Measurements from ENCODE around the gene RNASE7.
"Not testable (repeated sequence)": the region's sequence is repeated elsewhere in the genome, so short reads cannot be mapped to it uniquely, and the experiment has no call there.

Gene RNASE7

GRCh38 chr14:21023817-21024584 lies 18.2 kb upstream of the RNASE7 start:
- DNase-seq = no peak

DNA sequence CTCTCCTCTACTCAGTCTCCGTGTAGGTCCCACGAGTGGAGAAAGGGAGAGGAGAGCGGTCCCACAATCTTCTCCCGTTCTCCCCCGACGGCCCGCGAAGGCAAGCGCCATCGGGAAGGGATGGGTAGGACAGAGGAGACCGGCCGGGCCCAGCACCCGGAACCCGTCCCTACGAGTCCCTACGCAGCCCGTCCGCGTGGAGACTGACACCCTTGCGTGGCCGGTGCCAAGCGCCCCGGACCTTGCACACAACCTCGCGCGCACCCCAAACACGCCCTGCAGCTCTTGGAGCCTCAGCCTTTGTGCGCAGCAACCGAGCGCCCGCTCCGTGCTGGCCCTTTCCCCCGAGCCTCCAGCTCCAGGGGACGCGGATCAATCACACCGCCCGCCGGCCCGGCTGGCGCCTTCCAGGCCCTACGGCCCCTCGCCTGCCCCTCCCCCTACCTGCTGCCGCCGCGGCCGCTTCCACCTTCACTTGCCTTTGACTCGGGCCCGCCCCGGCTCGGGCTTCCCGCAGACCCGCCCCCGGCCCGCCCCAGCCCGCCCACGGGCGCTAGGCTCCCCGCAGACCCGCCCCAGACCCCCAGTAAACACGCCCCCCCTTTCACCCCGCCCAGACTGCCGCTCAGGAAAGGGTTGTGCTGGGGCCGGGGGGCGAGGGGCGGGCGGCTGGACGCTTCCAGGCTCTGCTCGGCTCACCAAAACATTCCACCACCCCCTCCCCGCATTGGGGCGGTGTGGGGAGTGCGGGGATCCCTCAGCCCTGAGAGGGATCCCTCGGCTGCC lies 17.4 kb upstream of the RNASE7 start, which contains the start of gene NDRG2:
Gene NDRG2, minus strand, starts transcription at position 477 of the 786 bp plus-strand sequence. CDS start 1,746 bp downstream, outside the sequence.
- peak in 1 of 2 donors; percentile 32 for DNase-seq

- DNase-seq = no peak
Measured at GRCh38 chr14:21025371-21026273, 16.5 kb upstream of the RNASE7 start.

DNA sequence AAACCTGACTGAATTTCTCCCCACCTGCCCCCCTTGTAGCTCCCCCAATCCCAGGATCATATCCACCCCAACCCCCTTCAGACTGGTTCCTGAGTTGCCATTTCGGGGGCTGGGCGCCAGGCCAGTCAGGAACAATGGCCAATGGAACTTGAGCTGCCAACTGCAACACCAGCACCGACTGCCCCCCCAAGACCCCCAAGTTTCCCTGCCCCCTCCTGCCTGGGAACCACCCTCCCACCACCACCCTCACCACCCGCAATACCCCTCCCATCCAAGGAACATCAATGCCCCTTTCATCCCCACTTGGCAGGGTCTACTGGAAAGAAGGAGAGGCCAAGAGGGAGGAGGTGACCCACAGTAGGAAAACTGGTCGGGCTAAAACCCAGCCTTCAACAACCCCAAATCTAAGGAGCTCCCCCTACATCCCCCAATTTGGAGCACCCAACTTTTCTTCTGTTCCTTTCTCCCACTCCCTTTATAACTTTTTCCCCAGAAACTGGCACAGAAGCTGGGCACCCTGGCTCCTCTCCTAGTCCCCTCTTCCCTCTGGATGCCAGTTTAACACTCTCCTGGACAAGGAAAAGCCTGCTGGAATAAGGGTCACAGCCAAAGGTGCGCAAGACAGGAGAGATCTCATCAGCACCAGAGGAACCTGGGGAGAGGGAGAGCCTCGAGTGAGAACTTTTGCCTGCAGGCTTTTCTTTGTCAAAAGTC lies 15.7 kb upstream of the RNASE7 start:
- DNase-seq = no peak

GRCh38 chr14:21026988-21027315 lies 15.2 kb upstream of the RNASE7 start:
- DNase-seq = no peak

GRCh38 chr14:21029917-21030316 lies 12.2 kb upstream of the RNASE7 start, which contains the start of gene TPPP2:
Gene TPPP2, plus strand, starts transcription at chr14:21030217. Its CDS starts 365 bp downstream, at chr14:21030582.
- DNase-seq = no peak

GRCh38 chr14:21030531-21030930 lies 11.6 kb upstream of the RNASE7 start:
- DNase-seq = no peak

DNA sequence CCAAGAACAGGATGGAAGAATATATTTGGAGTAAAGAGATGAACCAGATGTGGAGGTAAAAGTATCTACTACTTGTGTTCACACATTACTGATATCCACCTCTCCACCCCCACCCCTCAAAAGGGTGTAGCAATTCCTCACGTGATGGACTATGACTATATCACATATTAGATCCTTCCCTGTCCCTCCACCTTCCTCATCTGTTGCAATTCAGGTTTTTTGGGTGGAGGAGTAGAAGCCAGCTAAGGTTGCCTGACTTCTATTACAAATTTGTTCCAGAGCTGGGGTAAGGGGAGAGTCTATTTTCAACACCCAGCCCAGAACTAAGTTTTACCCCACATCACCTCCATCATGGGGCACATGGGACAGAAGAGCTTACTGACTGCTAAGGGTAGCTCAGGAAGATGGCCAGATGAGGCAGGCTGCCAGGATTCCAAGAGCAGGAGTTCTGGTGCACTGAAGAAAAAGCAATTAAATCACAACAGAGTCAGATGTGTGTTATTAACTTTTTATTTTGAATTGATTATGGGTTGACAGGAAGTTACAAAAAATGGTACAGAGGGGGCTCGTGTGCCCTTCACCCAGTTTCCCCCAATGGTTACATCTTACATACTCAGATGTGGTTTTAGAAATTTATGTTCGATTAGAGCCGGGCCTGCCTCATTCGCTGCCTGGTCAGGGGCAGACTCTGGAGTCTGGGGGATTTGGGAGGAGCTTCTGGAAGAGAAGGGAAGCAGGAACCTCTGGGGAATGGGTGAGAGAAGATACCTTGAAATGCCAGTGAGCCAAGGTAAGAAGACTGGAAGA lies 9.6 kb upstream of the RNASE7 start:
- DNase-seq = peak; percentile 61 to 67

DNA sequence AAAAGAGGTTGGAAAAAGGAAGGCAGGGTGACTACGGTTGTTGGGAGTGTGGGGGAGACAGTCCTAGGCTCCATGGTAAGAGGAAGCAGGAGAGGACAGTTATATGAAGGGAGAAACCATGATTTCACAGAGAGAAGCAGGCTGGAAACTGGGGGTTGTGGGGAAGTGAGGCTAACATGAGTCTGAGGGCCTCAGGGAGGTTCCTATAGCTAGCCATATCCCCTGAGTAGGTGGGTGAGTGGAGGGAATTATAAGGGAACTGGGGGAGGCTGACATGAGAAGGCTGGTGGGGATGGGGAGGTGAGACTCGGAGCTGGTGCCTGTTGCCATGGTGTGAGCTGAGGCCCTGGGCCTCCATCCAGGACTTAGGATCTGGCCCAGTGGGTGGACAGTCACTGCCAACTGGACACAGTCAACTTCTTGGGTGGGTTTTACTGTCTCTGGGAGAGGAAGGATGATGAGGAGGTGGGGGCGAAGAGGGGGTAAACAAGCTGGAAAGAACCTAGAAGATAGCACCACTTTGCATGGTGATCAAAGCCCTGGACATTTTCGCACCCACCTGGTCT lies 8.9 kb upstream of the RNASE7 start:
- peak; percentile 76 to 87 for DNase-seq

DNA sequence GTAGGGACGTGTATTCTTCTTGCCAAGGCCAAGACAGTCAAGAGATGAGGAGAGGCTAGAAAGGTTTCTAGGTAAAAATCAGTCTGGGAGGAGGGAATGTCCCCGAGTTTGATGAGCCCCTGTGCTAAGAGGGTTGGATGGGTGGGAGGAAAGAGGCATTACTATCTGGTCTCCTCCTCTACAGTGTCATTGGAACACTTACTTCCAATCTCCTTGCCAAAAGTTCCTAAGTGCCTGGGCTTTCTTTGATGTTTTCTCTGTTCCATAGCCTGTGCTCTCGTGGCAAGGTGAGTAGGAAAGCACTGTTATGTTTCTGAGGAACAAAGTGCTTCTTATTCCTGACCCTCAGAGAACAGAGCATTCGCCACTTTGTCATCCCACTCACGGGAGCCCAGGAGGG lies 7.5 kb upstream of the RNASE7 start, which contains the start of gene RNASE13:
Gene RNASE13, minus strand, starts transcription at position 101 of the 400 bp plus-strand sequence. CDS start 519 bp downstream, outside the sequence.
- DNase-seq = no peak

- DNase-seq = peak; percentile 43 to 73
Measured at GRCh38 chr14:21036751-21037150, 5.4 kb upstream of the RNASE7 start.

DNA sequence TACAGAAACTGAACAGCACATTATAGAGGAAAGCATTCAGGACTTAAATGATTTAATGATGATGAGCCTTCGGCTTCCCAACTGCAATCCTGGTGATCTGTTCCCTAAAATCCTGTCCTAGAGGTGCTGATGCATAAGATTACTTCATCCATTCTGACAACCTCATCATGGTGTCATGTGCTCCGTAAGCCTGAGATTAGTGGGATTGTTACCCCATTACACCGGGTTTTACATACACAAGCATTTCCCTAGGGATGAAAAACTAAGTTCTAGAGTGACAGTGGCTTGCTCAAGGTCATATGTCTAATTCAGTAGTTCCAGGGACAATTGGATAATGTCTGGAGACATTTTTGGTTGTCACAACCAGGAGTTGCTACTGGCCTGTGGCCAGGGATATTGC lies 5.0 kb upstream of the RNASE7 start:
- DNase-seq = peak in 1 of 2 donors; percentile 54

DNA sequence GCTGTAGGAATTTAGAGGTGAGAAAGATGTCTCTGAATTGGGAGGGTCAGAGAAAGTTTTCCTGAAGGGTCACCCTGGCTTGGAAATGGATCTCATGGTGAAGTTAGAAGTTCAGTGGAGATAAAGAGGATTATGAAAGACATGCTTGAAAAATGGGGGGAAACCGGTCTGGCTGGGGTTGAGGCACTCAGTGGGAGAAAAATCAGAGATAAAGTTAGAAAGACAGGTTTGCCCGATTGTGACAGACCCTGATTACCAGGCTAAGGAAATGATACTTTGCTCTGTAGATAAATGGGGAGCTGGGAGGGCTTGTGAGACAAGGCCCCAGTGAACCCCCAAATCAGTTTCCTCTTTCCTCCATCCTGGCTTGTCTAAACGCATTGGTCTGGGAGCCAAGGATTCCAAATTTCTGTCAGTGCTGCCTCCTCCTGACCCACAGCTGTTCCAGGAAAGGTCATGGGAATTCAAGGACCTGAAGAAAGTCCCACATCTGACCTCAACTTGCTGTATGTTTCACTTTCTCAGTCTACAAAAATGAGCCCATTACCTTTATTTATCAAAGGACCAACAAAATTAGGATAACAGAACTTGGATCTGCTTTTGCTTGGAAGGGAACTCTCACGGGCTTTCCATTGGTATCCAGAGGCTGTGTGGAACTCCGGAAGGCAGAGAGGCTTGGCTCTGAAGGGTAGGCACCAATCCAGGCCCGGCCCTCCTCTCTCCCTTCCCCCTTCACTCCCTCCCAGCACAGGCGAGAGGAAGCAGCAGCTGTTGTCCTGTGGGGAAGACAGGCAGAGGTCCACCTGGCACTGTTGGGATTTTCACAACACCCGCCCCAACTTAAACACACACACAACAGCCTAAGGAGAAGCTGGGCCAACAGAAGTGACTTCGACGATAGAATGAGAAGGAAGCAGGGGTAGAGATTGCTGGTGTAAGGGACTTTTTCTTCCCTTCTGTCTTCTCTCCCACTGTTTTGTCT lies 3.4 kb upstream of the RNASE7 start:
- DNase-seq = no peak

DNA sequence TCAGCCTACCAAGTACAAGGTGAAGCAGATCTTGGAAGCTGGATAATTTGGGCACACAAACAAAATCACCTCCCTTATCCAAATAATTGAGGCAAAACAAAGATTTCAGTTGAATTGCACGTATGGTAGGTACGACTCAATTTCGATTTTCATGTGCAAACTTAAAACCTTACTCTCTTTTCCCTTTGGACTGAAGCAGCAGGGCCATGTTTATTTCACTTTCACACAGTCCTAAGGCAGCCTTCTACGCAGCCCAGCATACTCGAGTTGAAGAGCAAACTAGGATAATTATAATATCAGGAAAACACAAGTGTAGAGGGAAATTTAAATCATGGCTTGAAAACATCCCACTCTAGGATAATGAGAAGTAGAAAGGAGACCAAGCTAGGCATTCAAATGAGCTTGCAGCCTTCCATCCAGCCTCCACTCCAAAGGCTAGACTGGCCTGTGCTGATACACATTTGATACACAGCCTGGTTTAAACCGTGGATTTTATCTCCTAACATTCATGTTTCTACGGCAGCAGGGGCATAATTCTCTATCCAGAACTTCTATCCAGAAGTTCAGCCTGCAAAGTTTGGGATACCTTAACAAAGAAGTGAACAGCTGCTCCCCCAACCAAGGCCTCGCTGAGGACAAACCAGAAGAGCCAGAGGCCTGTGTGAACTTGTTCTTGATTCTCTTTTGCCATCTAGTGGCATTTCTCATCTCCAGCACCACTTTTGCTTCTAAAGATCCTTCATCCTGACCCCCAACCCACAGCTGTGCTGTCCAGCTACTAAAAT lies 2.4 kb upstream of the RNASE7 start:
- peak; percentile 64 to 72 for DNase-seq

DNA sequence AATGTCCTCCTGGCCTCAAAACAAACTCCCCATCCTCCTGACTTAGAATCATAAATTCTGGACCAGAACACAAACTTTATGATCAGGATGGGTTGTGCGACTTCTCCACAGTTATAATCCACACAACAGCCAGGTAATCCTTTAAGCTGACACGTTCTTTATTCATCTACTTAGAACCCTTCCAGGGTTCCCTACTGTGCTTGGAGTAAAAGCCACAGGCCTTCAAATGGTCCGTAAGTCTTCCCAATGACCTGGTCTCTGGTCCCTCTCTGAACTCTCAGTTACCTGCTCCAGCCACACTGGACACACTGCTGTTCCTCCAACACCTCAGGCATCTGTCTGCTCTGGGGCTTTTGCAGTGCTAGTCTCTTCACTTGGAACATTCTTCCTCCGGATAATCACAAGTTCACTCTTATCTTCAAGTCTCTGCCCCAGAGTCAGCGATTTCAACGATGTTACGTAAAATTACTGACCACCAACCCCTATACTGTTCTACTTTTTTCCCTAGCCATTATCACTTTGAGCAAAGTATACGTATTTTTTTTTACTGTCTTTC lies 1.7 kb upstream of the RNASE7 start:
- no peak for DNase-seq

GRCh38 chr14:21040941-21041340 lies 1.2 kb upstream of the RNASE7 start:
- not testable (repeated sequence) for DNase-seq

DNA sequence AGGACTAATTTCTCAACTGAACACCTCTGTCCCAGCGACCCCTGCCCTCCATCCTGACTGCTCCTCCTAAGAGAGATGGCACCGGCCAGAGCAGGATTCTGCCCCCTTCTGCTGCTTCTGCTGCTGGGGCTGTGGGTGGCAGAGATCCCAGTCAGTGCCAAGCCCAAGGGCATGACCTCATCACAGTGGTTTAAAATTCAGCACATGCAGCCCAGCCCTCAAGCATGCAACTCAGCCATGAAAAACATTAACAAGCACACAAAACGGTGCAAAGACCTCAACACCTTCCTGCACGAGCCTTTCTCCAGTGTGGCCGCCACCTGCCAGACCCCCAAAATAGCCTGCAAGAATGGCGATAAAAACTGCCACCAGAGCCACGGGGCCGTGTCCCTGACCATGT lies 756 bp downstream of the RNASE7 start:
- DNase-seq = peak in 1 of 2 donors; percentile 39

DNA sequence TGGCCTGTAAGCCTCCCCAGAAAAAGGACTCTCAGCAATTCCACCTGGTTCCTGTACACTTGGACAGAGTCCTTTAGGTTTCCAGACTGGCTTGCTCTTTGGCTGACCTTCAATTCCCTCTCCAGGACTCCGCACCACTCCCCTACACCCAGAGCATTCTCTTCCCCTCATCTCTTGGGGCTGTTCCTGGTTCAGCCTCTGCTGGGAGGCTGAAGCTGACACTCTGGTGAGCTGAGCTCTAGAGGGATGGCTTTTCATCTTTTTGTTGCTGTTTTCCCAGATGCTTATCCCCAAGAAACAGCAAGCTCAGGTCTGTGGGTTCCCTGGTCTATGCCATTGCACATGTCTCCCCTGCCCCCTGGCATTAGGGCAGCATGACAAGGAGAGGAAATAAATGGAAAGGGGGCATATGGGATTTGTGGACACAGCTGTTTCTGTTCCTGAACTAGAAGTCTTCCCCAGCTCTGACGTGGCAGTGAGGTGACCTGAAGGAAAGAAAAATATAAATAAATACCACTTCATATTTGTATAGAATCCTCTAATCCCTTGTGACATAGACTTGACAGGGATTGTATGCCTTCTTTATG lies 1.3 kb downstream of the RNASE7 start:
- no peak for DNase-seq
